Epithelial cell of proximal tubule (primary cell): ENCODE measurements around the gene OVOL3. TPM values are rescaled to one million over a fixed set of nuclear protein-coding genes. Genes with fewer than 3 reads are reported as not detected.

Experiments
- DNase-seq: peaks from one replicate; pipeline ENCODE4 v3.0.0-alpha.2; 2011; ENCODE audit warnings: low read depth
- H3K4me3 ChIP-seq: 2 replicates; pipeline ENCODE4 v1.5.1; 2011; ENCODE audit warnings: low read depth, mild to moderate bottlenecking, low read length
- total RNA-seq: library from RNA; depleted of rRNA; stranded (reverse); fragments of >200 nt; gene quantifications from 2 replicates; pipeline ENCODE4 v1.2.3, GENCODE V29; 2015
- TF ChIP-seq, protein P1 (sequence below): conservative IDR thresholded peaks from 2 replicates; pipeline ENCODE4 v1.5.1; 2012; ENCODE audit warnings: low read depth, mild to moderate bottlenecking, low read length

The OVOL3 gene
- total RNA-seq, 1 donor from 2014 or later = not detected

DNA sequence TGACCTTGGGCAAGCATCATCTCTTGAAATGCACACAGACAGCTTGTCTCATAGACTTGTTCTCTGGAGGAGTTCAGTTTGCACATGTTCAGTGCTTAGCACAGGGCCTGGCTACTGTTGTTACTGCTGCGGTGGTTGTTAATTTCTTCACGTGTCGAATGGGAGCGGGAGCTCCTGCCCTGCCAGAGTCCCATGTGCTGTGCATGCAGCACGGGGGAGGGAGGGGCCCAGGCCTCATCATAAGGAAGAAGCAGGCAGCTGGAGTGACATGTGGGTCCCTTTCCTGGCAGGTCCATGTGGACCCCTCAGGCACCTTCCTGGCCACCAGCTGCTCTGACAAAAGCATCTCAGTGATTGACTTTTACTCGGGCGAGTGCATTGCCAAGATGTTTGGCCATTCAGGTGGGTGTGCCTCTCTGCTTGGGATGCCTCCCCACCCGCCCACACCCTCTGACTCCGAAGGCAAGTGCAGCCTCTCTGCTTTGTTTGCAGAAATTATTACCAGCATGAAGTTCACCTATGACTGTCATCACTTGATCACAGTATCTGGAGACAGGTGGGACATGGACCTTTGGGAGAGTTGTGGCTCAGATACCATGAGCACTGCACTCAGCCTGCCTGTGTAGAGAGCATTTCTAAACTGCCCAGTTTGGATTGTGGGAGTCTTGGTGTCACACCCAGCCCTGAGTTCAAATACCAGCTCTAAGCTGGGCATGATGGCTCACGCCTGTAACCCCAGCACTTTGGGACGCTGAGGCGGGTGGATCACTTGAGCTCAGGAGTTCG, 19.8 kb upstream of the OVOL3 start:
- no peak overlapping the region for H3K4me3 ChIP-seq
- DNase-seq = no peak
- TF ChIP-seq, protein P1, sequence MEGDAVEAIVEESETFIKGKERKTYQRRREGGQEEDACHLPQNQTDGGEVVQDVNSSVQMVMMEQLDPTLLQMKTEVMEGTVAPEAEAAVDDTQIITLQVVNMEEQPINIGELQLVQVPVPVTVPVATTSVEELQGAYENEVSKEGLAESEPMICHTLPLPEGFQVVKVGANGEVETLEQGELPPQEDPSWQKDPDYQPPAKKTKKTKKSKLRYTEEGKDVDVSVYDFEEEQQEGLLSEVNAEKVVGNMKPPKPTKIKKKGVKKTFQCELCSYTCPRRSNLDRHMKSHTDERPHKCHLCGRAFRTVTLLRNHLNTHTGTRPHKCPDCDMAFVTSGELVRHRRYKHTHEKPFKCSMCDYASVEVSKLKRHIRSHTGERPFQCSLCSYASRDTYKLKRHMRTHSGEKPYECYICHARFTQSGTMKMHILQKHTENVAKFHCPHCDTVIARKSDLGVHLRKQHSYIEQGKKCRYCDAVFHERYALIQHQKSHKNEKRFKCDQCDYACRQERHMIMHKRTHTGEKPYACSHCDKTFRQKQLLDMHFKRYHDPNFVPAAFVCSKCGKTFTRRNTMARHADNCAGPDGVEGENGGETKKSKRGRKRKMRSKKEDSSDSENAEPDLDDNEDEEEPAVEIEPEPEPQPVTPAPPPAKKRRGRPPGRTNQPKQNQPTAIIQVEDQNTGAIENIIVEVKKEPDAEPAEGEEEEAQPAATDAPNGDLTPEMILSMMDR = no peak

DNA sequence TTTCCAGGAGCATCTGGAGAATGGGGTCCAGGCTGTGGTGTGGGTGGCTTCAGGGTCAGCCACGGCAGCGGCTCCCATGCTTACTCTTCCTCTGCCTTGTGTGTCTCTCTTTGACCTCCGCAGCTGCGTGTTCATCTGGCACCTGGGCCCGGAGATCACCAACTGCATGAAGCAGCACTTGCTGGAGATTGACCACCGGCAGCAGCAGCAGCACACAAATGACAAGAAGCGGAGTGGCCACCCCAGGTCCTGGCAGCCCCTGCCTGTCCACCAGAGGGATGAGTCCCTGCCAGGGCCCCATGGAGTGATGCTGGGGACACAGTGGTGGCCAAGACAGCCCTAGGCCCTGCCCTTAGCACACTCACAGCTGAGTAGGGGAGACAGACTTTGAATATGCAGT, 18.4 kb upstream of the OVOL3 start:
- DNase-seq = no peak
- TF ChIP-seq, protein P1 = no peak
- no peak overlapping the region for H3K4me3 ChIP-seq

DNA sequence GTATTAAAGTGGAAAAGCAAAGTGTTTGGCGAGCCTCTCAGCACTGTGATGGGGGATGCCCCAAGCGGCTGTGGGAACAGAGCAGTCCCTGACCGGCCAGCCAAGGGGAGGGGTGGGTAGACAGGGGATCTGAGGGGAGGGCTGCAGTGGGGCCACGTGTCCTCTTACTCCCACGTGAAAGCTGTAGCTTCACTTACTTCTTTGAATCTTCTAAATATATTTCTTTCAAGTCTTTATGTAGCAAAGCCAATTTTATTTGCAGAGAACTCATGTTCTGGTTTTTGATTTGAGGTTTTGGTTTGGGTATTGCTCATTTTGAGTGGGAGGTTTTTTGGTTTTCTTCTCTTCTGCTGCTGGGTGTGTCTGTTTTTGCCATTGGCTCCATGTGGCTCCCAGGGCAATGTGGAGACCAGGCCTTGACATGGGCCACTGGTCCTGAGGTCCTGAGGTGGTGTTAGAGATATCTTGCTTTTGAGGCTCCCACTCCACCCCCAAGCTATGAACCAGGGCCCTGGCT, 17.7 kb upstream of the OVOL3 start:
- TF ChIP-seq, protein P1 = no peak
- no peak overlapping the region for H3K4me3 ChIP-seq
- DNase-seq = no peak

DNA sequence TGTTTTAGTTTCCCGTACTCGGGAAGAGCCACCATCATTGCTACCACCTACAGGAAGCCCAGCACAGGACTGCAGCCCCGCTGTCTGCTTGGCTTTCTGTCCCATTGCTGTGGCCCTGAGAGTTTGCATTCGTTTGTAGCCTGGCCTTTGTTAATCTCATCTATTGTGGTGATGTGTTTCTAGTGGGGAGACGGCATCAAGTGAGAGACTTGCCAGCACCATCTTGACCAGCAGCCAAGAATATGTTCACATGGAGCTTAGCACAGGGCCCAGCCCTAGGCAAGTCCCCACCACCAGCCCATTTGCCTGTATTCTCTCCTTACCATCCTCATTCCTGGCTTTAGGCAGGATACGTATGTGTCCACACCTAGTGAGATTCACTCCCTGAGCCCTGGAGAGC, 17.3 kb upstream of the OVOL3 start:
- no peak for DNase-seq
- no peak overlapping the region for H3K4me3 ChIP-seq
- TF ChIP-seq, protein P1 = no peak

DNA sequence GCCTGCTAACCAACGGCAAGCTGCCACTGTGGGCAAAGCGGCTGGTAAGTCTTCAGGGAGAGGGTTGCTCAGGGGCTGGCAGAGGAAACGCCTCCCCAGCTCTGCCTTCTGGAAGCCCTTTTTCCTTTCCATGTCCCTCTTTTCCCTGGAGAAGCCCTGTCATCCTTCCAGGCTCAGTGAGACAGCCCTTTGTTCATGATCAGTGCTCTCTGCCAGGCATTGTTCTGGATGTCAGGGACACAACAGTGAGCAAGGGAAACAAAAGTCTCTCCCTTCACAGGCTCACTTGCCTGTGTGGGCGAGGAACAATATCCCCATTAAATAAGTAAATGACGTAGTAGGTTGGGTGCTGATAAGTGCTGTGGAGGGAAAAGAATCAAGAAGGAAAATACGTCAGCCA, 13.9 kb upstream of the OVOL3 start:
- no peak for DNase-seq
- TF ChIP-seq, protein P1 = no peak
- no peak overlapping the region for H3K4me3 ChIP-seq

DNA sequence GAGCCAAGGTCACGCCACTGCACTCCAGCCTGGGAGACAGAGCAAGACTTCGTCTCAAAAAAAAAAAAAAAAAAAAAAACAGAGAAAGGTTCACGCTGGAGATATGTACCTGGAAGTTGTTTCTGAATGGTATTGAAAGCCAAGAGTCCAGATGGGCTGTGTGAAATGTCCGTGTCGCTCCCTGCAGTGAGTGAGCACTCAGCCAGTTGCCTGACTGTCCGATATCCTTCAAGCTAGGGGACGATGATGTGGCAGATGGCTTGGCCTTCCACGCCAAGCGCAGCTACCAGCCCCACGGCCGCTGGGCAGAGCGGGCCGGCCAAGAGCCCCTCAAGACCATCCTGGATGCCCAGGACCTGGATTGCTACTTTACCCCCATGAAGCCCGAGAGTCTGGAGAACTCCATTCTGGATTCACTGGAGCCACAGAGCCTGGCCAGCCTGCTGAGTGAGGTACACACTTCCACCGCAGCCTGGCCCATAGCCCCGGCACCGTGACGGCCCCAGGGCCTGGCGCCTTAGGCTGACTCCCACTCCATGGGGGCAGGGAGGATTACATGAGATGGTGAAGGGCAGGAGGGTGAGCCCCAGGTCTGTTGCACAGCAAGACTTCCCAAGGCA, 11.7 kb upstream of the OVOL3 start:
- no peak overlapping the region for H3K4me3 ChIP-seq
- no peak for DNase-seq
- TF ChIP-seq, protein P1 = no peak
